Measurements from ENCODE around the gene CTRL. TPM values are rescaled to one million over a fixed set of nuclear protein-coding genes. Genes with fewer than 3 reads are reported as not detected.

The CTRL gene
- total and polyA plus RNA-seq, 4 donors, result 1.0 to 2.5 (median 2.0) TPM; not detected in 1

GRCh38 chr16:67924140-67924906 lies 7.3 kb downstream of the CTRL start:
- no peak for DNase-seq
- no peak for TF ChIP-seq CTCF (IDR thresholded peaks at IDR 0.05; ENCODE audit: control extremely low read depth, extremely low read depth)
- Histone ChIP-seq H3K27me3 (ENCODE audit: control insufficient read depth in 3 of 3, insufficient read depth in 3 of 3, low read length in 2 of 3) (no peaks in the 10 kb centered on the region), H3K9ac (ENCODE audit: insufficient read depth in 1 of 2, low read length in 2 of 2) (no peak overlapping the region), H3K4me1 (ENCODE audit: control insufficient read depth in 5 of 5, insufficient read depth in 5 of 5, low read length in 5 of 5) (peaks cover 0 to 15% (median 0%) of the 10 kb centered on the region in 5 donors), H3K36me3 (ENCODE audit: control insufficient read depth in 4 of 4, insufficient read depth in 4 of 4, low read length in 4 of 4) (peaks cover 0 to 25% (median 11%) of the 10 kb centered on the region in 4 donors), H3K27ac (ENCODE audit: low read depth in 1 of 2, low read length in 1 of 2) (peak overlapping the region in 1 of 2 donors; percentile 46), H3K4me3 (no peak overlapping the region), H3K9me3 (ENCODE audit: control insufficient read depth in 4 of 4, insufficient read depth in 3 of 4, low read length in 3 of 4) (no peaks in the 10 kb centered on the region)
- WGBS, 2 donors, result 95 to 96% methylated on average over 10 of the region's 10 CpGs
- ATAC-seq (ENCODE audit: insufficient read depth, low FRiP score), result no peak

- TF ChIP-seq CTCF (IDR thresholded peaks at IDR 0.05; ENCODE audit: control extremely low read depth, extremely low read depth), result no peak
- Histone ChIP-seq H3K4me3 (no peak overlapping the region), H3K36me3 (ENCODE audit: control insufficient read depth in 4 of 4, insufficient read depth in 4 of 4, low read length in 4 of 4) (peaks cover 0 to 20% (median 11%) of the 10 kb centered on the region in 4 donors), H3K27ac (ENCODE audit: low read depth in 1 of 2, low read length in 1 of 2) (peak overlapping the region; percentile 23 to 46), H3K9me3 (ENCODE audit: control insufficient read depth in 4 of 4, insufficient read depth in 3 of 4, low read length in 3 of 4) (no peaks in the 10 kb centered on the region), H3K27me3 (ENCODE audit: control insufficient read depth in 3 of 3, insufficient read depth in 3 of 3, low read length in 2 of 3) (no peaks in the 10 kb centered on the region), H3K9ac (ENCODE audit: insufficient read depth in 1 of 2, low read length in 2 of 2) (no peak overlapping the region), H3K4me1 (ENCODE audit: control insufficient read depth in 5 of 5, insufficient read depth in 5 of 5, low read length in 5 of 5) (peaks cover 0 to 15% (median 0%) of the 10 kb centered on the region in 5 donors)
- ATAC-seq (ENCODE audit: insufficient read depth, low FRiP score) (no peak), DNase-seq (no peak)
- WGBS, 2 donors, result 74 to 83% methylated on average over 10 of the region's 10 CpGs
These were observed 8.1 kb downstream of the CTRL start for GRCh38 chr16:67923414-67924116.

GRCh38 chr16:67922740-67923139 lies 8.9 kb downstream of the CTRL start:
- no peaks in the 10 kb centered on the region for H3K27me3 ChIP-seq (ENCODE audit: control insufficient read depth in 3 of 3, insufficient read depth in 3 of 3, low read length in 2 of 3)
- no peak overlapping the region for H3K4me3 ChIP-seq
- no peak for TF ChIP-seq CTCF (IDR thresholded peaks at IDR 0.05; ENCODE audit: control extremely low read depth, extremely low read depth)
- no peaks in the 10 kb centered on the region for H3K9me3 ChIP-seq (ENCODE audit: control insufficient read depth in 4 of 4, insufficient read depth in 3 of 4, low read length in 3 of 4)
- ATAC-seq (ENCODE audit: insufficient read depth, low FRiP score) (no peak), DNase-seq (no peak)
- H3K4me1 ChIP-seq (ENCODE audit: control insufficient read depth in 5 of 5, insufficient read depth in 5 of 5, low read length in 5 of 5), result peaks cover 0 to 15% (median 0%) of the 10 kb centered on the region in 5 donors
- H3K36me3 ChIP-seq (ENCODE audit: control insufficient read depth in 4 of 4, insufficient read depth in 4 of 4, low read length in 4 of 4), result peaks cover 0 to 22% (median 11%) of the 10 kb centered on the region in 4 donors
- 69 to 79% methylated on average over 8 of the region's 8 CpGs for WGBS, 2 donors
- peak overlapping the region in 1 of 2 donors; percentile 23 for H3K27ac ChIP-seq (ENCODE audit: low read depth in 1 of 2, low read length in 1 of 2)
- H3K9ac ChIP-seq (ENCODE audit: insufficient read depth in 1 of 2, low read length in 2 of 2), result no peak overlapping the region
